GM23338 (cell line): ENCODE data around the gene EGFR. TPM values are rescaled to one million over a fixed set of nuclear protein-coding genes. Genes with fewer than 3 reads are reported as not detected.

ENCODE experiments used
- ATAC-seq: fragments of 200-7000 bp; cut with Tn5 transposase; 3 replicates; pipeline ENCODE4 v1.9.1; 2020
- DNase-seq: peaks from one replicate; pipeline ENCODE4 v3.0.0-alpha.2; 2015; ENCODE audit warnings: low spot score
- H2AFZ ChIP-seq: fragments of 200-600 bp; sonication (generic); 2 replicates; pipeline ENCODE4 v1.8.0; 2016; ENCODE audit warnings: antibody characterized with exemption, mild to moderate bottlenecking, moderate library complexity
- H3F3A ChIP-seq: fragments of 200-600 bp; sonication (generic); replicated peaks from 2 replicates; pipeline ENCODE4 v1.8.0; 2017; ENCODE audit warnings: antibody characterized with exemption, mixed run types, low read depth
- H3K27ac ChIP-seq: fragments of 200-600 bp; sonication (generic); 2 replicates; pipeline ENCODE4 v1.6.1; 2016; ENCODE audit warnings: low read depth
- H3K27me3 ChIP-seq: fragments of 200-600 bp; sonication (generic); 2 replicates; pipeline ENCODE4 v1.8.0; 2016; ENCODE audit warnings: mild to moderate bottlenecking, mixed run types, moderate library complexity; ENCODE audit not compliant: insufficient read depth
- H3K36me3 ChIP-seq: fragments of 200-600 bp; sonication (generic); 2 replicates; pipeline ENCODE4 v1.8.0; 2016; ENCODE audit warnings: mild to moderate bottlenecking; ENCODE audit not compliant: insufficient read depth
- H3K4me1 ChIP-seq: fragments of 200-600 bp; sonication (generic); 2 replicates; pipeline ENCODE4 v1.8.0; 2016; ENCODE audit warnings: mild to moderate bottlenecking, moderate library complexity; ENCODE audit not compliant: insufficient read depth
- H3K4me2 ChIP-seq: fragments of 200-600 bp; sonication (generic); 2 replicates; pipeline ENCODE4 v1.7.1; 2017; ENCODE audit warnings: mixed run types
- H3K4me3 ChIP-seq: fragments of 200-600 bp; sonication (generic); 2 replicates; pipeline ENCODE4 v1.6.1; 2016; ENCODE audit warnings: mixed run types
- H3K79me2 ChIP-seq: fragments of 200-600 bp; sonication (generic); replicated peaks from 2 replicates; pipeline ENCODE4 v1.8.0; 2017; ENCODE audit warnings: mild to moderate bottlenecking; ENCODE audit not compliant: insufficient read depth
- H3K9me2 ChIP-seq: fragments of 200-600 bp; sonication (generic); 2 replicates; pipeline ENCODE4 v1.8.0; 2017; ENCODE audit not compliant: insufficient read depth
- H4K20me1 ChIP-seq: fragments of 200-600 bp; sonication (generic); replicated peaks from 2 replicates; pipeline ENCODE4 v1.8.0; 2017; ENCODE audit warnings: mild to moderate bottlenecking; ENCODE audit not compliant: insufficient read depth
- H3K27ac Mint-ChIP-seq: 2 replicates; pipeline ENCODE4 v1.8.0; 2020; ENCODE audit warnings: inconsistent platforms, mild to moderate bottlenecking, moderate library complexity, mixed read lengths
- H3K27me3 Mint-ChIP-seq: 3 replicates; pipeline ENCODE4 v1.8.0; 2022; ENCODE audit warnings: low read depth, mild to moderate bottlenecking, moderate library complexity, mixed read lengths, inconsistent platforms; ENCODE audit not compliant: insufficient read depth, poor library complexity
- H3K36me3 Mint-ChIP-seq: 3 replicates; pipeline ENCODE4 v1.8.0; 2021; ENCODE audit warnings: low read depth, mild to moderate bottlenecking, inconsistent platforms, moderate library complexity, mixed read lengths
- H3K4me1 Mint-ChIP-seq: 3 replicates; pipeline ENCODE4 v1.8.0; 2020; ENCODE audit warnings: mild to moderate bottlenecking, inconsistent platforms, mixed read lengths
- H3K4me3 Mint-ChIP-seq: 3 replicates; pipeline ENCODE4 v1.8.0; 2021; ENCODE audit warnings: moderate library complexity, mild to moderate bottlenecking, inconsistent platforms, mixed read lengths
- H3K9me3 Mint-ChIP-seq: 3 replicates; pipeline ENCODE4 v1.8.0; 2020; ENCODE audit warnings: moderate library complexity, mild to moderate bottlenecking, inconsistent platforms, mixed read lengths
- CTCF ChIP-seq, 2 experiments: fragments of 200-600 bp in 1 of 2; sonication (generic) in 1 of 2; conservative IDR thresholded peaks; 2 replicates each; pipeline versions ENCODE4 v1.5.1 to v1.6.1; 2016 to 2017; ENCODE audit warnings: antibody characterized with exemption in 2 of 2, low read depth in 2 of 2, mild to moderate bottlenecking in 2 of 2, moderate library complexity in 1 of 2
- EZH2 ChIP-seq: fragments of 200-600 bp; sonication (generic); IDR thresholded peaks from one replicate; pipeline ENCODE4 v1.8.0; 2017; ENCODE audit warnings: antibody characterized with exemption, mild to moderate bottlenecking, low read depth; ENCODE audit not compliant: unreplicated experiment
- EZH2phosphoT487 ChIP-seq: fragments of 200-600 bp; sonication (generic); IDR thresholded peaks from one replicate; pipeline ENCODE4 v1.8.1; 2018; ENCODE audit warnings: antibody characterized with exemption; ENCODE audit not compliant: unreplicated experiment
- JUNB ChIP-seq: IDR thresholded peaks from one replicate; pipeline ENCODE4 v1.6.1; 2016; ENCODE audit warnings: antibody characterized with exemption; ENCODE audit not compliant: unreplicated experiment
- NANOG ChIP-seq: IDR thresholded peaks from 2 replicates; pipeline ENCODE4 v1.6.1; 2016; ENCODE audit warnings: antibody characterized with exemption, borderline replicate concordance
- REST ChIP-seq: IDR thresholded peaks from one replicate; pipeline ENCODE4 v1.6.1; 2018; ENCODE audit warnings: antibody characterized with exemption; ENCODE audit not compliant: unreplicated experiment
- STAT1 ChIP-seq: IDR thresholded peaks from one replicate; pipeline ENCODE4 v1.6.1; 2016; ENCODE audit warnings: antibody characterized with exemption; ENCODE audit not compliant: unreplicated experiment
- ZNF114 ChIP-seq: fragments of 250-450 bp; sonication (Bioruptor Pico); IDR thresholded peaks from 2 replicates; pipeline ENCODE4 v1.5.0; 2020; ENCODE audit warnings: mild to moderate bottlenecking, moderate library complexity
- ZNF331 ChIP-seq: fragments of 250-450 bp; sonication (Bioruptor Pico); IDR thresholded peaks from 2 replicates; pipeline ENCODE4 v1.5.0; 2020; ENCODE audit warnings: low read depth, mild to moderate bottlenecking, moderate library complexity
- ZNF462 ChIP-seq: fragments of 250-450 bp; sonication (Bioruptor Pico); IDR thresholded peaks from 2 replicates; pipeline ENCODE4 v1.5.0; 2020; ENCODE audit warnings: mild to moderate bottlenecking, moderate library complexity
- polyA plus RNA-seq: library from polyadenylated mRNA; unstranded; fragments of >200 nt; fragmentation: Nextera tagmentation; extraction: Ambion mirVana; gene quantifications from 2 replicates; pipeline ENCODE4 v1.2.1, GENCODE V29; 2016
- total RNA-seq: library from RNA; depleted of rRNA; stranded (reverse); fragments of >200 nt; shearing (Covaris generic); gene quantifications from 2 replicates; pipeline ENCODE4 v1.2.3, GENCODE V29; 2014

EGFR gene
- total and polyA plus RNA-seq, 2 experiments from 2014 or later, result 1.5 to 4.5 TPM

- Histone ChIP-seq H2AFZ (no peak overlapping the region), H3K4me1 (peaks cover 17% of the 10 kb centered on the region), H3K27me3 (no peaks in the 10 kb centered on the region), H3K79me2 (no peaks in the 10 kb centered on the region), H3K4me2 (no peak overlapping the region), H3F3A (no peaks in the 10 kb centered on the region), H3K9me2 (peaks cover 3% of the 10 kb centered on the region; the same call in 1 of the 2 replicates), H3K4me3 (no peak overlapping the region), H4K20me1 (no peaks in the 10 kb centered on the region), H3K27ac (no peak overlapping the region), H3K36me3 (no peaks in the 10 kb centered on the region)
- H3K36me3 Mint-ChIP-seq, result no peaks in the 10 kb centered on the region
- no peak overlapping the region for H3K27ac Mint-ChIP-seq
- peaks cover 2% of the 10 kb centered on the region for H3K27me3 Mint-ChIP-seq
- peaks cover 27% of the 10 kb centered on the region for H3K4me1 Mint-ChIP-seq
- no peaks in the 10 kb centered on the region for H3K9me3 Mint-ChIP-seq
- no peak for DNase-seq
- no peak overlapping the region for H3K4me3 Mint-ChIP-seq
- TF ChIP-seq NANOG (no peak), EZH2 (no peak), JUNB (no peak), ZNF331 (CRISPR knock-in tag) (no peak), CTCF (conservative IDR thresholded peaks at IDR 0.05; ENCODE audit: low read depth in 2 of 2) (no peak), REST (no peak)
- no peak for ATAC-seq
Observed at GRCh38 chr7:55127135-55127551, 108.3 kb downstream of the EGFR start.

- H3K4me1 Mint-ChIP-seq, result peaks cover 27% of the 10 kb centered on the region
- TF ChIP-seq STAT1 (no peak), ZNF114 (CRISPR knock-in tag) (no peak), EZH2phosphoT487 (no peak), ZNF462 (no peak), JUNB (no peak), EZH2 (no peak)
Observed at GRCh38 chr7:55127622-55128081, 108.8 kb downstream of the EGFR start.

More at GRCh38 chr7:55127622-55128081, 108.8 kb downstream of the EGFR start:
- ATAC-seq, result no peak
- H3K4me2 ChIP-seq, result no peak overlapping the region
- H3K9me2 ChIP-seq, result peaks cover 3% of the 10 kb centered on the region; the same call in 1 of the 2 replicates
- H2AFZ ChIP-seq, result no peak overlapping the region
- H3F3A ChIP-seq, result no peaks in the 10 kb centered on the region
- H3K27ac Mint-ChIP-seq, result no peak overlapping the region
- no peaks in the 10 kb centered on the region for H3K9me3 Mint-ChIP-seq
- no peak for DNase-seq
- H3K27me3 Mint-ChIP-seq, result peaks cover 2% of the 10 kb centered on the region
- no peak overlapping the region for H3K27ac ChIP-seq
- no peaks in the 10 kb centered on the region for H3K27me3 ChIP-seq
- H4K20me1 ChIP-seq, result no peaks in the 10 kb centered on the region
- no peaks in the 10 kb centered on the region for H3K36me3 Mint-ChIP-seq
- no peak overlapping the region for H3K4me3 ChIP-seq
- no peaks in the 10 kb centered on the region for H3K36me3 ChIP-seq
- no peak overlapping the region for H3K4me3 Mint-ChIP-seq
- H3K79me2 ChIP-seq, result no peaks in the 10 kb centered on the region
- peaks cover 17% of the 10 kb centered on the region for H3K4me1 ChIP-seq
